ENCODE results near the gene TBC1D23.
A peak's percentile ranks its signal among the peaks of the same experiment; 100 is the strongest.

GRCh38 chr3:100316641-100317069 is 55.9 kb downstream of the TBC1D23 start:
- TF ChIP-seq CTCF (IDR thresholded peaks at IDR 0.05) (peak; percentile 50 to 59), EP300 (IDR thresholded peaks at IDR 0.05) (no peak), POLR2A (IDR thresholded peaks at IDR 0.05) (no peak)
